ENCODE results near the gene C2CD4C.
"Not testable (repeated sequence)": the region's sequence is repeated elsewhere in the genome, so short reads cannot be mapped to it uniquely, and the experiment has no call there.

C2CD4C gene, protein sequence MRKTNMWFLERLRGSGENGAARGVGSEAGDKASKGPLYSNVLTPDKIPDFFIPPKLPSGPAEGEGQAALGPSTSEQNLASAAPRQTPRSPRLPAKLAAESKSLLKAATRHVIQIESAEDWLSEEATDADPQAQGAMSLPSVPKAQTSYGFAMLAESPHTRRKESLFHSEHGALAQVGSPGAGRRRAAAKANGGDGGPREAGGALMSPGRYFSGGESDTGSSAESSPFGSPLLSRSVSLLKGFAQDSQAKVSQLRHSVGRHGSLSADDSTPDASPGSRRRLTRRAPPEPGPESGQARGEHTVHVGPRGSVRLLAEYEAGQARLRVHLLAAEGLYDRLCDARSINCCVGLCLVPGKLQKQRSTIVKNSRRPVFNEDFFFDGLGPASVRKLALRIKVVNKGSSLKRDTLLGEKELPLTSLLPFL

DNA sequence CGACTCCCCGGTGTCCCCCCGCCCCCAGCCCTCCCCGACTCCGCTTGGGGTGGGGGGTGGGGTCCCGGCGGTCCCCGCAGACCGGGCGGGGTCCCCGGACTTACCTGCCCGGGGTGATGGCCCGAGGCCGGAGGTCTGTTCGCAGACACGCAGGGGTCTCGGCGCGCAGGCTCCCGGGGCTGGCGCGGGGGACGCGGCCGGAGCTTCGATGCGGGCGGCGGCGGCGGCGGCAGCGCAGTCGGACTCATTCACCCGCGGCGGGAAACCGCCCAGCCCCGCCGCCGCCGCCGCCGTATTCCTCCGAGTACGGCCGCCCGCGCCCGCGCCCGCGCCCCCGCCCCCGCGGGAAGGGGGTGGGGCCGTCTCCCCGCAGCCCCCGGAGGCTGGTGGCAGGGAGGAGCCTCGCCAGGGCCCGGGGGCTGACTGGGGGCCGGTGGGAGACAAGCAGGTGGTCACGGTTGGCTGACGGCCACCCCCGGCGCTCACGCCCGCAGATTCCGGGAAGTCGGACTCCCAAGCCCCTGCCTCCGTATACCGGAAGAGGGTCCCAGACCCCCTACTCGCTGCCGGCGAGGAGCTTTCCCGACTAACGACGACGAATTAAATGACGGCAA is at the start of gene C2CD4C:
Gene C2CD4C, minus strand, starts transcription at position 246 of the 614 bp plus-strand sequence. CDS start 786 bp downstream, outside the sequence.
- no peak for DNase-seq (ENCODE audit: low read depth in 2 of 2)

DNA sequence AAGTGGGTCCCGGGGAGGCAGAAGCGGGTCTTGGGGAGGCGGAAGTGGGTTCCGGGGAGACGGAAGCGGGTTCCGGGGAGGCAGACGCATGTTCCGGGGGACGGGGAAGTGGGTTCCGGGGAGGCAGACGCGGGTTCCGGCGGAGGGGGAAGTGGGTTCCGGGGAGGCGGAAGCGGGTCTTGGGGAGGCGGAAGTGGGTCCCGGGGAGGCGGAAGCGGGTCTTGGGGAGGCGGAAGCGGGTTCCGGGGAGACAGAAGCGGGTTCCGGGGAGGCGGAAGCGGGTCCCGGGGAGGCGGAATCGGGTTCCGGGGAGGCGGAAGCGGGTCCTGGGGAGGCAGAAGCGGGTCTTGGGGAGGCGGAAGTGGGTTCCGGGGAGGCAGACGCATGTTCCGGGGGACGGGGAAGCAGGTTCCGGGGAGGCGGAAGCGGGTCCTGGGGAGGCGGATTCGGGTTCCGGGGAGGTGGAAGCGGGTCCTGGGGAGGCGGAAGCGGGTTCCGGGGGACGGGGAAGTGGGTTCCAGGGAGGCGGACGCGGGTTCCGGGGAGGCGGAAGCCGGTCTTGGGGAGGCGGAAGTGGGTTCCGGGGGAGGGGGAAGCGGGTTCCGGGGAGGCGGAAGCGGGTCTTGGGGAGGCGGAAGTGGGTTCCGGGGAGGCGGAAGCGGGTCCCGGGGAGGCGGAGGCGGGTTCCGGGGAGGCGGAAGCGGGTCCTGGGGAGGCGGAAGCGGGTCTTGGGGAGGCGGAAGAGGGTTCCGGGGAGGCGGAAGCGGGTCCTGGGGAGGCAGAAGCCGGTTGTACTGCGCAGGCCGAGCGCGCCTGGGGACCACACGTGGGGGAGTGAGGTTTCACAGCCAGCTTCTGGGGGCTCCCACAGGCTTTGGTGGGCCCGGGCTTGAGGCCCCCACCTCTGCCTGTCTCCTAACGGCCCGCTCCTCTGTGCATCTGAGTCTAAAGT is 49.4 kb upstream of the C2CD4C start:
- no peak for DNase-seq (ENCODE audit: low read depth in 2 of 2)

DNA sequence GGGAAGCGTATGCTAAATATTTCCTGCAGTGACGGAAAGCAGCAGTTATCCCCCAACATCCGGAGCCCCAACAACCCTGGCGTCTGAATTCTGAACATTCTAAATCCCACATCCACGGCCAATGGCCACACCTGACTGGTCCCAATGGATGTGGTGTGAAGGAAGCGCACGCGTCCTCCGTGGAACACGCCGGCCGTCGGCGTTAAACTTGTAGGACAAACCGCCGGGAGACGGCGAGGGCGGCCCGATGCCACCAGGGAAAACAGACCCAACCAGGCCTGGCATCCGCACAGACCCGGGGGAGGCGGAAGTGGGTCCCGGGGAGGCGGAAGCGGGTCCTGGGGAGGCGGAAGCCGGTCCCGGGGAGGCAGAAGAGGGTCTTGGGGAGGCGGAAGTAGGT is 48.7 kb upstream of the C2CD4C start:
- DNase-seq (ENCODE audit: low read depth in 2 of 2), result no peak

DNA sequence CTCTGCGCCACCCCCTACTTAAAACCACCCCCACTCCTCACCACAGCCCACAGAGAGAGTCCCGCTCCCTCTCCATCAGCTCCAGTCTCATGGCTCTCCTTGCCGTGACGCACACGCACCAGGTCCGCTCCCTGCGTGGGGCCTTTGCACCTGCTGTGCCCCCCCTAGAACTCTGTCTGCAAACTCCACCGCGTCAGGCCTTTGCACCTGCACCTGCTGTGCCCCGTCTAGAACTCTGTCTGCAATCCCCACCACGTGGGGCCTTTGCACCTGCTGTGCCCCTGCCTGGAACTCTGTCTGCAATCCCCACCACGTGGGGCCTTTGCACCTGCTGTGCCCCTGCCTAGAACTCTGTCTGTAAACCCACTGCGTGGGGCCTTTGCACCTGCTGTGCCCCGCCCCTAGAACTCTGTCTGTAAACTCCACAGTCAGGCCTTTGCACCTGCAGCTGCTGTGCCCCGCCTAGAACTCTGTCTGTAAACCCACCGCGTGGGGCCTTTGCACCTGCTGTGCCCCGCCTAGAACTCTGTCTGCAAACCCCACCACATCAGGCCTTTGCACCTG is 47.7 kb upstream of the C2CD4C start:
- DNase-seq (ENCODE audit: low read depth in 2 of 2), result no peak

DNA sequence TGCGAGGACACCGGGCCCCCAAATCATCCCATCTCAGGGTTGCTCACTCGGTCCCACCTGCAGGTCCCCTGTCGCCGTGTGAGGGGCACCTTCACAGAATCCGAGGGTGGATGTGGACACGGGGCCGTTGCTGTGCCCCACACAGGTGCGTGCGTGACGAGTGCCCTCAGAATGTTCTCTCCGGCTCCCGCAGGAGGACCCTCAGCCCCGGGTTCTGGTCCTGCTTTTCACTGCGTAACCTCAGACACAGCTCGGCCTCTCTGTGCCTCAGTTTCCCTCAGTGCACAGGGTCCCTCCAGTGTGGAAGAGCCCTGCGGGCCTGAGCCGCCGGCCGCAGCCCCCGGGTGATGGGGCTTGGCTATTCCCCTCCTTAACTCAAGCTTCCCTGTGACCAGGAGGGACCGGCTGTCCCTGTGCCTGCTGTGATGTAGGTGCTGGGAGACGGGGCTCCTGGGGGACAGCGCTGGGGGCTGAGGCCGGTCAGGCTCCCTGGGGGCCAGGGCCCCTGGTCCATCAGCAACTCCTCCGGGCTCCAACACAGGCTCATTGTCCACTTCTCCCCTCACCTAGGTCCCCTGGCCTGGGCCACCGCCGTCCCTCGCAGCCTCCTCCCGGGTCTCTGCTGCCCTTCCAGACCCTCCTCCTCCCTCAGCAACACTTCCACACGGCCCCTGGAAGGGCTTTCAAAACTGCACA is 47.1 kb upstream of the C2CD4C start:
- DNase-seq (ENCODE audit: low read depth in 2 of 2), result no peak

DNA sequence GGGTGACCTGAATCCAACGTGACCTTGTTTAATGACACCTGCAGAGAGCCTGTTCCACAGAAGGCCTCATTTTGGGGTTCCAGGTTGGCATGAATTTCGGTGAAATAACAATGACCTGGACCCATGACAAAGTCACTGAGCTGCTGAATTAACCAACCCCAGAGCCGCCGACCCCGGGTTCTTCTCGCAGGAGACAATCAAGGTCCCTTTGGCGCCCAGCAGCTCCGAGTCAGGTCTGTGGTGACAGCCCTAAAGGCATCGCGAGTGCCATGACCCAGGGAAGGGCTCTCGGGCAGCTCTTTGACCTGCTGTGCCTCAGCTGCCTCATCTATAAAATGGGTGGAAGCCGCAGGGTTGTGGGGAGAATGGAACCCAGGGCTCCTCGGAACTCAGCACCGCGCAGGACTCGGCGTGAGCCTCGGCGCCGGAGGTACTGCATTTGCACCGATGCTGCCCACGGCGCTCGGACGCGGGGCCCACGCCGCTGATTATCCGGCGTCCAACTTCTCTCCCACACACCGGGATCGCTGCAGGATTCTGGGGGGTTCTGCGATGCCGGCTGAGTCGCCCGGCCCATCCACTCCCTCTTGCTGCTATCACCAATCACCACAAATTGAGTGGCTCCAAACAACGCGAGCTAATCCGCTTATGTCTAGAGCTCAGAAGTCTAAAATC is 46.2 kb upstream of the C2CD4C start:
- no peak for DNase-seq (ENCODE audit: low read depth in 2 of 2)

DNA sequence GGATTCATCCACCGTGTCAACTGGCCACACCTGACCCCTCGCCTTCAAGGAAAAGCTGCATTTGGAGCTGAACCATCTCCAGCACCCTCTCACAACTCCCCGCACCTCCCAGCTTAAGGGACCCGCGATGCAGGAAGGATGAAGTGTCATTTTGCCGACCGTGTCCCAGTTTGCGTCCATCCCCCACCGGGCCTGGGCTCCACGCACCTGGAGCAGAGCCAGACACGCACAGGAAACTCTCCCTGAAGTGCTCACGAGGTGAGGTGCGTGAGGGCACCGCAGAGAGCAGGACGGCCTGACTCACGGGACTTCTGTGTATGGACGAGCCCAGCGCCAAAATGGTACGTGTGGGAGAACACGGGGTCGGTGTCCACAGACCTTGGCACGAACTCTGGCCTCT is 44.7 kb upstream of the C2CD4C start:
- DNase-seq (ENCODE audit: low read depth in 2 of 2), result no peak

DNA sequence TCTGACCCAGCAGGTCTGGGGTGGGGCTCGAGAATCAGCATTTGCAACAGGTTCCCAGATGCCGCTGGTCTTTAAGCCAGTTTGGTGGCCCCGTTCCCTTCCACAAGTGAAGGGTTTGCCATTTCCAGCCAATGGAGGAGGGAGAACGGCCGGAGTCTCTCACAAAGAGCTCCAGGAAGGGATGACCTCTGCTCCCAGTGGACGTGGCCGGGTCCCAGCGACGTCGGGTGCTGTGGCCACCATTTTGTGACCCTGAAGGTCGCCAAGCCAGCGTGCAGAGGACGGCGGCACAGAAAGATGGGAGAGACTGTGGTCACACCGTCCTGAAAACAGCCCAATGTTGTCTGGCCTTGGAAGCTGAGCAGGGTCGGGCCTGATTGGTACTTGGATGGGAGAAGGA is 43.9 kb upstream of the C2CD4C start:
- DNase-seq (ENCODE audit: low read depth in 2 of 2), result no peak

DNA sequence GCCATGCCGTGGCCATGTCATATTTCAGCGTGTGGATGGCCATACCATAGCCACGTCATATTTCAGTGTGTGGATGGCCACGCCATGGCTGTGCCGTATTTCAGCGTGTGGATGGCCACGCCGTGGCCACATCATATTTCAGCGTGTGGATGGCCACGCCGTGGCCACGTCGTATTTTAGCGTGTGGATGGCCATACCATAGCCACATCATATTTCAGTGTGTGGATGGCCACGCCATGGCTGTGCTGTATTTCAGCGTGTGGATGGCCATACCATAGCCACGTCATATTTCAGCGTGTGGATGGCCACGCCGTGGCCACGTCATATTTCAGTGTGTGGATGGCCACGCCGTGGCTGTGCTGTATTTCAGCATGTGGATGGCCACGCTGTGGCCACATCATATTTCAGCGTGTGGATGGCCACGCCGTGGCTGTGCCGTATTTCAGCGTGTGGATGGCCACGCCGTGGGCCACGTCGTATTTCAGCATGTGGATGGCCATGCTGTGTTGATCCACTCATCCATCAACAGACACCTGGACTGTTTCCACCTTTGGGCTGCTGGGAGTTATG is 42.0 kb upstream of the C2CD4C start:
- DNase-seq (ENCODE audit: low read depth in 2 of 2), result not testable (repeated sequence)

DNA sequence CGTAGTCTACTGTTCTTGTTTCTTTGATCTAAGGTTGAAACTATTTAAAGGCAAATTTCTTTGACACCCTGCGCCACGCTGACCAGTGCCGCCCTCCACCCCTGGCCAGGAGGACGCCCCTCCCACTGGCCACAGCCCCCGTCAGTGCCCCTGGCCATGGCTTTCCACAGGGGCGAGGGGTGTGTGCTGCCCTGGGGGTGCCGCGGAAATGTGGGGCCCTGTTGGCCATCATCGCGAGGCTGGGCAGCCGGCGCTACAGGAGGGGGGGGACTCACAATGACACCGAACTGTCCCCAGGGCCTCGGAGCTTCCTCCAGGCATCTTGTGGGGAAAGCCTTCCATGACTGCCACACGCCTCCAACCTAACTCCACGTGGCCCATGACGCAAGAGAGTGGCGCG is 41.0 kb upstream of the C2CD4C start:
- DNase-seq (ENCODE audit: low read depth in 2 of 2), result no peak

DNA sequence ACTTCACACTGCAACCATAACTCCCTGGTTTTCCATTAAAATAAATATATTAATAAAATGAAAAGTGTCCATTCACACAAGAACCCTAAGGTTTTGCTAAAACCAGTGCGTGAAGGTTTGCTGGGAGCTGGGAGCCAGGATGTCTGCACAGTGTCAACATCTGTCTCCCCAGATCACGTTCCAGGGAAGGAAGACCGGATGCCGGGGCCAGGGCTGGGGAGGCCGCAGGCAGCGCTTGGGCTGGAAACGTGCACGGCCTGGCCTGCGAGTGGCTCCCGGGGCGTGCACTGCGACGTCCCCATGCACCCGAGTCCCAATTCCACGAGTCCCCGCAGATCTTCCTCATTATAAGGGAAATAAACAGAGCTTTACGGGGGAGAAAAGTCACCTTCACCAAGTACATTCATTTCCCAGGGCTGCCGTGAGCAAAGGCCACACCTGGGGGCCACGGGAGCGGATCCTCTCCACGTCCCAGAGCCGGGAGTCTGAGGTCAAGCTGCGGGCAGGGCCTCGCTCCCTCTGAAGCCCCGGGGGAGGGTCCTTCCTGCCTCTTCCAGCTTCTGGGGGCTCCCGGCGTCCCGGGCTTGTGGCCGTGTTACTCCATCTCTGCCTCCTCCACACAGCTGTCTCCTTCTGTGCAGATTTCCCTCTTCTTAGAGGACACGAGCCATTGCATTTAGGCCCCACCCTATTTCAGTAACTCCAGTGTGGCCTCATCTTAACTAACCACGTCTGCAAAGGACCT is 39.0 kb upstream of the C2CD4C start:
- no peak for DNase-seq (ENCODE audit: low read depth in 2 of 2)

DNA sequence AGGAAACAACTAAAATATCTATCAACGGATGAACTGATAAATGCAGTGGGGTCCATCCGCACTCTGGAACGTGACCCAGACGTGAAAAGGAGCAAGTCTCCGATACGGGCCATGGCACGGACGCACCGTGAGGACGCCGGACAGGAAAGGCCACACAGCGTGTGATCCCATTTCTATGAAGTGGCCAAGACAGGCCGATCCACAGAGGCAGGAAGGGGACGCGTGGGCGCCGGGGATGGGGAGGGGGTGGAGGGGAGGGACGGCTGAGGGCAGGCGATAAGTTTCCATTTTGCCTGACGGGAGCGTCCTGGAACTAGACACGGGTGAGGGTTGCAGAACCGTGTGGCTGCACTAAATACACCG is 38.1 kb upstream of the C2CD4C start:
- no peak for DNase-seq (ENCODE audit: low read depth in 2 of 2)

DNA sequence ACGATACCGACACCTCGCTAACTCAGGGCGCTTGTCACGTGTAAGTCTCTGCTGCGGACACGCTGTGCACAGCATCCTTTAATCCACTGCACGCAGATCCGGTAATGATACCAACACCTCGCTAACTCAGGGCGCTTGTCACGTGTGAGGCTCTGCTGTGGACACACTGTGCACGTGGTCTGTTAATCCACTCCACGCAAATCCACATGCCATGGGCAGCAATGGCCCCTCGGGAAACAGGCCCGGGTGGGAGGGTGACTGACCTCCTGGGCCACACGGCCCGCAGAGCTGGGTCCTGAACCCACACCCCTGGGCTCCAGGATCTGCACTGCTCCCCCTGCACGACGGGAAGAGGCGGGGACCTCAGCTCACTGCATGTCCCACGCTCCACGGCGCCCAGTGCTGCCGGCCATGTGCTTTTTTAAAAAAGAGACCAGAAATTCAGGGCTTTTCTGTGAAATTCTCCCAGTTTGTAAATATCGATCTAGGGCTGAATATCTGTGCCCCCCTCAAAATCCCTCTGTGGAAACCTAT is 35.8 kb upstream of the C2CD4C start:
- no peak for DNase-seq (ENCODE audit: low read depth in 2 of 2)

DNA sequence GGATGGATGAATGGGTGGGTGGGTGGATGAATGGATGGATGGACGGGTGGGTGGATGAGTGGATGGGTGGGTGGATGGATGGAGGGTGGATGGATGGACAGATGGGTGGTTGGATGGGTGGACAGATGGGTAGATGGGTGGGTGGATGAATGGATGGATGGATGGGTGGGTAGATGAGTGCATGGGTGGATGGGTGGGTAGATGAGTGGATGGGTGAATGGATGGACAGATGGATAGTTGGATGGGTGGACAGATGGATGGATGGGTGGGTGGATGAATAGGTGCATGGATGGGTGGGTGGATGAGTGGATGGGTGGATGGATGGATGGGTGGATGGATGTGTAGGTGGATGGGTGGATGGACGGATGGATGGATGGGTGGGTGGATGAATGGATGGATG is 34.1 kb upstream of the C2CD4C start:
- DNase-seq (ENCODE audit: low read depth in 2 of 2), result no peak

DNA sequence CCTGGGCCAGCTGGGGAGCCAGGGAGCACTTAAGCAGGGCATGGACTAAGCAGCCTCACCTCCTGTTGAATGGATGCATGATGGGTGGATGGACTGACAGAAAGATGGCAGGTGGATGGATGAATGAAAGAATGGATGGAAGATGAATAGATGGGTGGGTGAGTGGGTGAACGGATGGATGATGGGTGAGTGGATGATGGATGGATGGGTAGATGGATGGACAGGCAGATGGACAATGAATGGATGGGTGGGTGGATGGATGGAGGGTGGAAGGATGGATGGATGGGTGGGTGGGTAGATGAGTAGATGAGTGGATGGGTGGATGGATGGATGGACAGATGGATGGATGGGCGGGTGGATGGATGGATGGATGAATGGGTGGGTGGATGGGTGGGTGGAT is 33.1 kb upstream of the C2CD4C start:
- DNase-seq (ENCODE audit: low read depth in 2 of 2), result no peak

DNA sequence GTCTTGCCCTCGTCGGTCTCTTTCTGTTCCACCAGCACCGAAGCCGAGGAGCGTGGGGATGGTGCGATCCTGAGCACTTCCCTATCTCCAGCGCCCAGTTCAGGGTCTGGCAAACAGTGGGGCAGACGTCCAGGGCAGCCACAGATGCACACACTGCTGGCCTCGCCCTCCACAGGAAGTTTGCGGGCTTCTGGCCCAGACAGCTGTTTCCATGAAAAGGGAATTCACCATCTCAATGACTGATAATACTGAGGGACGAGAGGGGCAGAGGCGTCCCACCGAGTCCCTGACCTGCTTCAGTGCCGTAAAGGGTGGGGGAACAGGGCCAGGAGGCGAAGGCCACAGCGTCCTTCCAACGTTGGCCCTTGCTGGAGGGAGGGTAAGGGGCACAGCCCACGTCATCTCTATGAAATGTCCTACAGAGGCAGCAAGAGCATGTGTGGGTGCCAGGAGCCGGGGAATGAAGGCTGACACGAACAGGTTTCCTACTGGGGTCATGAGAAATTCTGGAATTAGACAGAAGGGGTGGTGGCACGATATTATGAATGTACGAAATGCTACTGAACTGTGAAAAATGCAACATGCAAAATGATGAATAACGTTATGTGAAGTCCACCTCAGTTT is 32.4 kb upstream of the C2CD4C start:
- DNase-seq (ENCODE audit: low read depth in 2 of 2), result no peak

DNA sequence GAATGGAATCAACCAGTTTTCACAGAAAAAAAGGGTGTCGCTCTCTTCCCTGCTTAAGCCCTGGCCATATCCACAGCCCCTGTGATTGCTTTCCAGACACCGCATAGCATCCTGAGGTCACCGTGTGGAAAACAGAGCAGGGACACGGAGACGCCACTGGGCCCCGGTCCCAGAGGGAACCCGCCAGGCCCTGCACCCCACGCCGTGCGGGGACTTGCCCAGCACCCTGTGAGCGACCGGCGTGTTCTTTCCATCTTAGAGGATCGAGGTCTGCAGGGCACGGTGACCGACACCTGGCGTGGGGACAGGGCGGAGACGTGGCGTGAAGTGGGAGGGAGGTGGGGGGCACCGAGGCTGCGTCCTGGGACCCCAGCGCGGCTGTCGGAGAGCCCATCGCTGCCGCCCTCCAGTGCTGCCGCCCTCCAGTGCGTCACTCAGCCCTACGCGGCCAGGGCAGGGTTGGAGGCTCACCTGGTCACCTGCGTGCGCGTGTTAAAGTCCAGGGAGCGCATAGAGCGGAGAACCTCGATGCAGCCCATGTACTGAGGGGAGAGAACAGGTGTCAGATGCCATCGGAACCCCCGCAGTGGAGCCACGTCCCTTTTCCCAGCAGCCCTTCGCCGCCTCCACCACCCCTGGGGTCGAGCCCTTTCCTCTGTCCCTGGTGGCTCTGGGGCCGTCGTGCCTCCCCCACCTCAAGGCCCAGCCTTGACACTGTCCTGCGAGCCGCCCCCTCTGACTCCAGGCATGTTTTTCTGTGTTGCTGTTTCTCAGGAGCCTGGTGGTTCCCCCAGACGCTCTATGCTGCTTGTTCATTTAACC is 31.7 kb upstream of the C2CD4C start:
- DNase-seq (ENCODE audit: low read depth in 2 of 2), result no peak

Data from fibroblast of skin of left biceps (primary cell).